ENCODE data around the gene ISLR. TPM values are rescaled to one million over a fixed set of nuclear protein-coding genes. Genes with fewer than 3 reads are reported as not detected.

Gene ISLR
- total RNA-seq, 1 experiment from 2014 or later, result 0.11 TPM

GRCh38 chr15:74180881-74181602, 7.5 kb downstream of the ISLR start:
- no peaks in the 10 kb centered on the region for H3K23me2 ChIP-seq (ENCODE audit: insufficient read length, low read depth, low read length, poor library complexity, severe bottlenecking)
- no peak overlapping the region for H3K4me2 ChIP-seq (ENCODE audit: insufficient read depth, insufficient read length, low read length)
- H3K9me3 ChIP-seq (ENCODE audit: control insufficient read depth, low read depth, low read length), result no peaks in the 10 kb centered on the region
- no peaks in the 10 kb centered on the region for H3K9me3 Mint-ChIP-seq
- no peak overlapping the region for H2BK5ac ChIP-seq (ENCODE audit: insufficient read length, low read length)
- no peak overlapping the region for H3K18ac ChIP-seq (ENCODE audit: insufficient read length, low read depth, low read length)
- no peak overlapping the region for H2BK15ac ChIP-seq (ENCODE audit: low read depth, low read length)
- no peaks in the 10 kb centered on the region for H4K20me1 ChIP-seq (ENCODE audit: control insufficient read depth, insufficient read depth, insufficient read length)
- no peak for DNase-seq
- no peak overlapping the region for H2BK120ac ChIP-seq (ENCODE audit: low read depth, low read length, poor library complexity, severe bottlenecking)
- H4K5ac ChIP-seq (ENCODE audit: insufficient read length, low read depth, low read length), result no peak overlapping the region
- H4K8ac ChIP-seq (replicated peaks; ENCODE audit: insufficient read length, low read depth, low read length), result no peak overlapping the region
- H3T11ph ChIP-seq (ENCODE audit: low read length), result no peak overlapping the region
- WGBS (ENCODE audit: extremely low coverage, insufficient read length, low lambda C conversion rate), result no CpG with 5 or more reads among the region's 21 CpGs
- peaks cover 0 to 4% (median 0%) of the 10 kb centered on the region in 3 experiments; a peak in 2 of 7 replicates for H3K36me3 Mint-ChIP-seq (ENCODE audit: insufficient read depth in 1 of 3, low read depth in 3 of 3)
- no peak overlapping the region for H4K91ac ChIP-seq (ENCODE audit: insufficient read length, low read depth, low read length)
- no peak overlapping the region for H2BK12ac ChIP-seq (ENCODE audit: insufficient read length, low read depth, low read length)
- TF ChIP-seq CTCF (conservative IDR thresholded peaks at IDR 0.05), result no peak
- H3K79me2 ChIP-seq (ENCODE audit: insufficient read depth, low read length), result no peaks in the 10 kb centered on the region
- H3K27me3 ChIP-seq (ENCODE audit: insufficient read depth, low read length), result no peaks in the 10 kb centered on the region
- peaks cover 28% of the 10 kb centered on the region for H3K27me3 Mint-ChIP-seq (ENCODE audit: low read depth)
- H2BK20ac ChIP-seq (ENCODE audit: low read depth, low read length, poor library complexity, severe bottlenecking), result no peak overlapping the region
- peaks cover 14 to 29% of the 10 kb centered on the region in 2 experiments for H3K4me1 Mint-ChIP-seq
- H2AK5ac ChIP-seq (ENCODE audit: insufficient read length, low read length), result no peak overlapping the region
- no peak overlapping the region for H2AFZ ChIP-seq (ENCODE audit: low read length)
- no peak overlapping the region for H3K4me3 Mint-ChIP-seq
- no peak overlapping the region for H3K23ac ChIP-seq (ENCODE audit: insufficient read length, low read depth, low read length)
- no peak overlapping the region for H3K56ac ChIP-seq (ENCODE audit: insufficient read length, low read depth, low read length)
- no peak overlapping the region; a peak in 1 of 7 replicates for H3K27ac Mint-ChIP-seq
- H3K4ac ChIP-seq (ENCODE audit: low read depth, low read length), result no peak overlapping the region
- H3K79me1 ChIP-seq (ENCODE audit: insufficient read depth, low read depth, low read length, poor library complexity, severe bottlenecking), result no peaks in the 10 kb centered on the region
- H3K27ac ChIP-seq (ENCODE audit: insufficient read length, low read depth, low read length), result no peak overlapping the region
- no peak overlapping the region for H3K9ac ChIP-seq (ENCODE audit: extremely low read depth, insufficient read length, low read length)
- H3K14ac ChIP-seq (ENCODE audit: insufficient read depth, low read length), result no peak overlapping the region
- no peaks in the 10 kb centered on the region for H3K4me1 ChIP-seq (ENCODE audit: insufficient read depth, low read length)

Data from H9 (cell line).